ENCODE measurements around the gene IFRD1. TPM values are rescaled to one million over a fixed set of nuclear protein-coding genes. Genes with fewer than 3 reads are reported as not detected.
A peak's percentile ranks its signal among the peaks of the same experiment; 100 is the strongest.

Gene IFRD1
- polyA plus RNA-seq, 1 of the 3 experiments (the other 2 are of a cell fraction), result 31.0 TPM

DNA sequence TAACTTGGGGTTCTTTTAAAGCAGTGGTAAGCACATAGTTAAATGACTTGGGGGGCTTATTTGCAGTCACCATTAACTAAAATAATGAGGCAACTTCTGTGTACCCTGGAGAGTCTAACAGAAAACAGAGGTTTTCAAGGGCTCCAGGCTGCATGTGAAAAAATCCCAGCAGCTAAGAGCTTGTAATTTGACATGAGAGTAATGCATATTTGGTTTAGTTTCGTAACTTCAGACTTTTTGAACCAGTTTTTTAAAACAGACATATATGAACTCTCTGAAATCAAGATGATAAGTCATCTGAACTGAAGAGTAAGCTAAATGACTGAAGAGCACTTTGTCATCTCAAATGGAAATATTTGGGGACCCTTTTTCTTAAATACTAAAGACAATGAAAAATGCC, 40.2 kb upstream of the IFRD1 start:
- ChIA-PET CTCF (interaction anchor here (0.8 to 5.1 kb wide), 21 partner anchors 8 to 669 kb away, joined by 3 to 51 read pairs (median 4); no protein-coding TSS in a partner anchor), POLR2A (no interaction called here)
- DNase-seq, result no peak

GRCh38 chr7:112411186-112411795, 39.0 kb upstream of the IFRD1 start:
- Histone ChIP-seq H3K36me3 (replicated peaks in 1 of 2; ENCODE audit: control insufficient read depth in 1 of 2, insufficient read depth in 2 of 2, low read length in 1 of 2) (no peaks in the 10 kb centered on the region), H3K9ac (no peak overlapping the region), H4K20me1 (ENCODE audit: insufficient read depth) (no peaks in the 10 kb centered on the region), H3K4me2 (no peak overlapping the region; the same call in 1 of the 2 replicates), H3K9me3 (no peaks in the 10 kb centered on the region), H3K27me3 (ENCODE audit: insufficient read depth) (no peaks in the 10 kb centered on the region), H3K4me3 (ENCODE audit: low read depth in 2 of 2, low read length in 1 of 2) (no peak overlapping the region), H3K4me1 (ENCODE audit: control insufficient read depth in 1 of 2, insufficient read depth in 2 of 2, low read depth in 1 of 2, low read length in 1 of 2) (peaks cover 0 to 11% of the 10 kb centered on the region in 2 experiments; a peak in 2 of 4 replicates), H3K9me2 (no peaks in the 10 kb centered on the region), H2AFZ (ENCODE audit: low read depth) (no peak overlapping the region), H3K27ac (ENCODE audit: low read depth in 2 of 2, low read length in 1 of 2) (no peak overlapping the region; a peak in 1 of 4 replicates), H3F3A (replicated peaks; ENCODE audit: insufficient read depth) (no peaks in the 10 kb centered on the region), H3K79me2 (ENCODE audit: insufficient read depth) (no peaks in the 10 kb centered on the region)
- DNase-seq, result peak; percentile 64
- ChIA-PET CTCF (interaction anchor here (0.6 to 5.1 kb wide), 25 partner anchors 9 to 670 kb away, joined by 3 to 51 read pairs (median 4); no protein-coding TSS in a partner anchor), POLR2A (no interaction called here)
- TF ChIP-seq RAD21 (IDR thresholded peaks at IDR 0.05; ENCODE audit: low read length), result peak; percentile 97
- peak; percentile 14; the same call in 1 of the 2 replicates for TF ChIP-seq NFIC (IDR thresholded peaks at IDR 0.05; ENCODE audit: borderline replicate concordance)
- peak; percentile 80 for TF ChIP-seq CTCF (IDR thresholded peaks at IDR 0.05)
- no peak for TF ChIP-seq RFX5 (IDR thresholded peaks at IDR 0.05; ENCODE audit: low read length)
- TF ChIP-seq SMC3 (IDR thresholded peaks at IDR 0.05; ENCODE audit: low read depth, low read length), result peak; percentile 79
- TF ChIP-seq, protein P1, sequence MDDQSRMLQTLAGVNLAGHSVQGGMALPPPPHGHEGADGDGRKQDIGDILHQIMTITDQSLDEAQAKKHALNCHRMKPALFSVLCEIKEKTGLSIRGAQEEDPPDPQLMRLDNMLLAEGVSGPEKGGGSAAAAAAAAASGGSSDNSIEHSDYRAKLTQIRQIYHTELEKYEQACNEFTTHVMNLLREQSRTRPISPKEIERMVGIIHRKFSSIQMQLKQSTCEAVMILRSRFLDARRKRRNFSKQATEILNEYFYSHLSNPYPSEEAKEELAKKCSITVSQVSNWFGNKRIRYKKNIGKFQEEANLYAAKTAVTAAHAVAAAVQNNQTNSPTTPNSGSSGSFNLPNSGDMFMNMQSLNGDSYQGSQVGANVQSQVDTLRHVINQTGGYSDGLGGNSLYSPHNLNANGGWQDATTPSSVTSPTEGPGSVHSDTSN (IDR thresholded peaks at IDR 0.05), result 0 out of 2 replicates have a peak, but pooled peaks have one; percentile 10
- TF ChIP-seq POLR2AphosphoS5 (IDR thresholded peaks at IDR 0.05; ENCODE audit: low read depth, low read length), result no peak
- TF ChIP-seq MXI1 (IDR thresholded peaks at IDR 0.05; ENCODE audit: low read depth, low read length), result 0 out of 2 replicates have a peak, but pooled peaks have one; percentile 24
- WGBS (ENCODE audit: low lambda C conversion rate), result 49% methylated on average over 7 of the region's 7 CpGs

More for the DNA sequence above, 40.2 kb upstream of the IFRD1 start:
- Histone ChIP-seq H3K4me3 (ENCODE audit: low read depth in 2 of 2, low read length in 1 of 2) (no peak overlapping the region), H3K9ac (no peak overlapping the region), H3K27ac (ENCODE audit: low read depth in 2 of 2, low read length in 1 of 2) (no peak overlapping the region), H3F3A (replicated peaks; ENCODE audit: insufficient read depth) (no peaks in the 10 kb centered on the region), H3K27me3 (ENCODE audit: insufficient read depth) (no peaks in the 10 kb centered on the region), H4K20me1 (ENCODE audit: insufficient read depth) (no peaks in the 10 kb centered on the region), H3K4me1 (ENCODE audit: control insufficient read depth in 1 of 2, insufficient read depth in 2 of 2, low read depth in 1 of 2, low read length in 1 of 2) (peaks cover 0 to 11% of the 10 kb centered on the region in 2 experiments; a peak in 2 of 4 replicates), H3K4me2 (no peak overlapping the region), H3K9me2 (no peaks in the 10 kb centered on the region), H3K9me3 (no peaks in the 10 kb centered on the region), H3K79me2 (ENCODE audit: insufficient read depth) (no peaks in the 10 kb centered on the region), H3K36me3 (replicated peaks in 1 of 2; ENCODE audit: control insufficient read depth in 1 of 2, insufficient read depth in 2 of 2, low read length in 1 of 2) (no peaks in the 10 kb centered on the region), H2AFZ (ENCODE audit: low read depth) (no peak overlapping the region)
- 0 out of 2 replicates have a peak, but pooled peaks have one; percentile 20 for TF ChIP-seq JUND (IDR thresholded peaks at IDR 0.05)
- TF ChIP-seq TEAD4 (IDR thresholded peaks at IDR 0.05; ENCODE audit: borderline replicate concordance, insufficient read depth), result no peak
- no peak for TF ChIP-seq ZBTB33 (IDR thresholded peaks at IDR 0.05; ENCODE audit: borderline replicate concordance, low read depth)
- TF ChIP-seq FOSL2 (IDR thresholded peaks at IDR 0.05; ENCODE audit: borderline replicate concordance, low read depth), result 0 out of 2 replicates have a peak, but pooled peaks have one; percentile 13
- 0 out of 2 replicates have a peak, but pooled peaks have one; percentile 18 for TF ChIP-seq TCF12 (IDR thresholded peaks at IDR 0.05)
- no peak for TF ChIP-seq ELF1 (IDR thresholded peaks at IDR 0.05)
- 76% methylated on average over 1 of the region's 1 CpG for WGBS (ENCODE audit: low lambda C conversion rate)
